Neural cell (in vitro differentiated cells): ENCODE data around the gene MRPL19. TPM values are rescaled to one million over a fixed set of nuclear protein-coding genes. Genes with fewer than 3 reads are reported as not detected.

Experiments
- H2AFZ ChIP-seq: fragments of 200-600, 300-800 bp; sonication (generic), shearing (Covaris generic); 2 replicates; pipeline ENCODE4 v1.6.0; 2014; ENCODE audit warnings: low read depth, mild to moderate bottlenecking, antibody characterized with exemption, low read length, moderate library complexity
- H3F3A ChIP-seq: fragments of 200-600 bp; shearing (Covaris generic); 2 replicates; pipeline ENCODE4 v1.6.1; 2016; ENCODE audit warnings: mild to moderate bottlenecking, moderate library complexity, mixed read lengths, antibody characterized with exemption, low read length; ENCODE audit not compliant: insufficient read depth, poor library complexity, severe bottlenecking
- H3K27ac ChIP-seq: fragments of 200-600, 300-800 bp; sonication (generic), shearing (Covaris generic); 2 replicates; pipeline ENCODE4 v1.5.1; 2014; ENCODE audit warnings: mild to moderate bottlenecking, low read length, moderate library complexity
- H3K27me3 ChIP-seq: fragments of 300-800, 200-600 bp; sonication (generic), shearing (Covaris generic); 2 replicates; pipeline ENCODE4 v1.6.0; 2014; ENCODE audit warnings: mild to moderate bottlenecking, low read depth, low read length, moderate library complexity; ENCODE audit not compliant: insufficient read depth
- H3K36me3 ChIP-seq: fragments of 300-800, 200-600 bp; sonication (generic), shearing (Covaris generic); 2 replicates; pipeline ENCODE4 v1.5.1; 2014; ENCODE audit warnings: mild to moderate bottlenecking, antibody characterized with exemption, low read length, moderate library complexity; ENCODE audit not compliant: insufficient read depth
- H3K4me2 ChIP-seq: fragments of 300-800, 200-600 bp; sonication (generic), shearing (Covaris generic); 2 replicates; pipeline ENCODE4 v1.6.0; 2014; ENCODE audit warnings: mild to moderate bottlenecking, low read length
- H3K4me3 ChIP-seq: fragments of 300-800, 200-600 bp; sonication (generic), shearing (Covaris generic); 2 replicates; pipeline ENCODE4 v1.5.1; 2014; ENCODE audit warnings: mild to moderate bottlenecking, low read length, moderate library complexity
- H3K79me2 ChIP-seq: fragments of 200-600 bp; shearing (Covaris generic); replicated peaks from 2 replicates; pipeline ENCODE4 v1.6.0; 2014; ENCODE audit warnings: mild to moderate bottlenecking, low read length, moderate library complexity; ENCODE audit not compliant: insufficient read depth
- H3K9ac ChIP-seq: fragments of 300-800, 200-600 bp; sonication (generic), shearing (Covaris generic); 2 replicates; pipeline ENCODE4 v1.6.1; 2016; ENCODE audit warnings: mild to moderate bottlenecking, low read length, mixed read lengths
- H3K9me2 ChIP-seq: fragments of 200-600 bp; shearing (Covaris generic); 2 replicates; pipeline ENCODE4 v1.6.1; 2016; ENCODE audit warnings: mild to moderate bottlenecking, low read length, mixed read lengths; ENCODE audit not compliant: insufficient read depth
- H3K9me3 ChIP-seq: fragments of 200-600, 300-800 bp; sonication (generic), shearing (Covaris generic); 2 replicates; pipeline ENCODE4 v1.6.1; 2016; ENCODE audit warnings: mild to moderate bottlenecking, mixed run types, low read length, moderate library complexity, mixed read lengths
- H4K20me1 ChIP-seq: fragments of 200-600 bp; shearing (Covaris generic); 2 replicates; pipeline ENCODE4 v1.6.1; 2016; ENCODE audit warnings: mild to moderate bottlenecking, mixed run types; ENCODE audit not compliant: insufficient read depth
- CTCF ChIP-seq: fragments of 450-650 bp; IDR thresholded peaks from 2 replicates; pipeline ENCODE4 v1.5.1; 2014; ENCODE audit warnings: antibody characterized with exemption, mild to moderate bottlenecking, moderate library complexity; ENCODE audit not compliant: poor library complexity, severe bottlenecking
- EP300 ChIP-seq: fragments of 450-650 bp; conservative IDR thresholded peaks from 2 replicates; pipeline ENCODE4 v1.6.1; 2014; ENCODE audit warnings: antibody characterized with exemption, mild to moderate bottlenecking, moderate library complexity; ENCODE audit not compliant: poor library complexity, severe bottlenecking
- EZH2 ChIP-seq: fragments of 200-600, 300-800 bp; shearing (Covaris generic), sonication (generic); IDR thresholded peaks from 2 replicates; pipeline ENCODE4 v1.6.1; 2014; ENCODE audit warnings: antibody characterized with exemption, low read length, borderline replicate concordance, mild to moderate bottlenecking; ENCODE audit not compliant: insufficient read depth, poor library complexity, severe bottlenecking
- MXI1 ChIP-seq: fragments of 450-650 bp; conservative IDR thresholded peaks from 2 replicates; pipeline ENCODE4 v1.6.1; 2014; ENCODE audit warnings: antibody characterized with exemption, mild to moderate bottlenecking; ENCODE audit not compliant: poor library complexity, severe bottlenecking
- POLR2AphosphoS5 ChIP-seq: IDR thresholded peaks from 2 replicates; pipeline ENCODE4 v1.6.1; 2012
- RAD21 ChIP-seq: fragments of 450-650 bp; conservative IDR thresholded peaks from 2 replicates; pipeline ENCODE4 v1.6.1; 2014; ENCODE audit warnings: antibody characterized with exemption, mild to moderate bottlenecking, moderate library complexity
- REST ChIP-seq: IDR thresholded peaks from 2 replicates; pipeline ENCODE4 v1.6.1; 2012; ENCODE audit warnings: borderline replicate concordance
- SMC3 ChIP-seq: fragments of 450-650 bp; conservative IDR thresholded peaks from 2 replicates; pipeline ENCODE4 v1.6.1; 2014; ENCODE audit warnings: antibody characterized with exemption, mild to moderate bottlenecking, moderate library complexity; ENCODE audit not compliant: poor library complexity
- TAF1 ChIP-seq: IDR thresholded peaks from 2 replicates; pipeline ENCODE4 v1.6.1; 2012; ENCODE audit warnings: low read depth
- polyA plus RNA-seq: library from polyadenylated mRNA; depleted of rRNA; stranded (reverse); fragments of >200 nt; gene quantifications from 2 replicates; pipeline ENCODE4 v1.2.3, GENCODE V29; 2014

The MRPL19 gene
- polyA plus RNA-seq, 1 donor from 2014 or later: 28.1 TPM

- no peak overlapping the region for H3K4me2 ChIP-seq
- no peak overlapping the region for H3K9ac ChIP-seq
- no peaks in the 10 kb centered on the region for H3K79me2 ChIP-seq
- H3F3A ChIP-seq: no peaks in the 10 kb centered on the region
- H3K27me3 ChIP-seq: no peaks in the 10 kb centered on the region
- no peaks in the 10 kb centered on the region for H3K9me3 ChIP-seq
- no peak for TF ChIP-seq POLR2AphosphoS5
- no peaks in the 10 kb centered on the region for H4K20me1 ChIP-seq
- H3K4me3 ChIP-seq: no peak overlapping the region
- no peak overlapping the region for H2AFZ ChIP-seq
- no peaks in the 10 kb centered on the region for H3K36me3 ChIP-seq
- no peak overlapping the region for H3K27ac ChIP-seq
- H3K9me2 ChIP-seq: no peaks in the 10 kb centered on the region
Measured at GRCh38 chr2:75606761-75607399, 39.7 kb upstream of the MRPL19 start.

- no peak for TF ChIP-seq EZH2
- no peak for TF ChIP-seq EP300
- TF ChIP-seq POLR2AphosphoS5: no peak
- TF ChIP-seq SMC3: no peak
- no peak for TF ChIP-seq MXI1
- TF ChIP-seq REST: no peak
- TF ChIP-seq TAF1: no peak
- TF ChIP-seq RAD21: no peak
- TF ChIP-seq CTCF: no peak
Measured at GRCh38 chr2:75607400-75607798, 39.2 kb upstream of the MRPL19 start.

More at GRCh38 chr2:75607400-75607798, 39.2 kb upstream of the MRPL19 start:
- Histone ChIP-seq H4K20me1 (no peaks in the 10 kb centered on the region), H3K36me3 (no peaks in the 10 kb centered on the region), H3K4me2 (no peak overlapping the region), H2AFZ (no peak overlapping the region), H3K27ac (no peak overlapping the region), H3K79me2 (no peaks in the 10 kb centered on the region), H3K4me3 (no peak overlapping the region), H3K9me2 (no peaks in the 10 kb centered on the region), H3K9me3 (no peaks in the 10 kb centered on the region), H3K27me3 (no peaks in the 10 kb centered on the region), H3F3A (no peaks in the 10 kb centered on the region), H3K9ac (no peak overlapping the region)
